Caki2 (cell line): ENCODE measurements around the gene FZD1. TPM values are rescaled to one million over a fixed set of nuclear protein-coding genes. Genes with fewer than 3 reads are reported as not detected.
"Not testable (repeated sequence)": the region's sequence is repeated elsewhere in the genome, so short reads cannot be mapped to it uniquely, and the experiment has no call there.

ENCODE experiments used
- DNase-seq: peaks from one replicate; pipeline ENCODE4 v3.0.0-alpha.2; 2015; ENCODE audit warnings: low read depth
- in situ Hi-C: cut with HindIII; loops from 2 replicates; pipeline ENCODE4 v1.10.0; 2016; ENCODE audit warnings: low sequenced_read_pairs, low pct_unique_long_range_greater_than_20kb, mixed read lengths
- total RNA-seq: library from RNA; depleted of rRNA; stranded (reverse); fragments of >200 nt; shearing (Covaris generic); gene quantifications from 2 replicates; pipeline ENCODE4 v1.2.3, GENCODE V29; 2014; ENCODE audit warnings: low replicate concordance

Gene FZD1
- total RNA-seq, 1 experiment from 2014 or later: 5.2 TPM

DNA sequence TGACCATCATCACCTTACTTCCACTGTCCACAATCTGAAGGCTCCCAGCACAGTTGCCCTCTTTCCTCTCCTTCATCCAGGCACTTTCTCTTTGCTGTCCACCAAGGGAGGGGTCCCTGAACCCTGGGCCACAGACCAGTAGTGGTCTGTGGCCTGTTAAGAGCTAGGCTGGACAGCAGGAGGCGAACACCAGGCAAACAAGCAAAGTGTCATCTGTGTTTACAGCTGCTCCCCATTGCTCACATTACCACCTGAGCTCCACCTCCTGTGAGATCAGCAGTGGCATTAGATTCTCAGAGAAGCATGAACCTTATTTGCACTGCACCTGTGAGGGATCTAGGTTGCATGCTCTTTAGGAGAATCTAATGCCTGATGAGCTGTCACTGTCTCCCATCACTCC is 27.7 kb downstream of the FZD1 start:
- no peak for DNase-seq
- in situ Hi-C loops: no loop called here

DNA sequence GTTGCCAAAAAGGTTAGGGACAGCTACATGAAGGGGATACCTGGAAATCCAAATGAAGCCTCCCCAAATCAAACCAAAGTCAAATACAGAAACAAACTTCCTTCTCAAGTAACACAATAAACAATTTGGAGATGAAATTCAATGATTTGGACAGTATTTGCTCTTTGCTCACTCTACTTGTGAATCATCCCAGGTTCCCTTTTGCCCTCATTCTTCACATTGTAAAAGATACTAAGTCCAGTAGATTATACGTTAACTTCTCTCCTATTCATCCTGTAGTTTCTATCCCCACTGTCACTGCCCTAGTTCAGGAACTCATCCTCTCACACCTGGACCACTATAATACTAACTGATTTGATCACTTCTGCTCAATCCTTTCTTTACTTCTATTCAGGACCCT is 28.3 kb downstream of the FZD1 start:
- in situ Hi-C loops: no loop called here

DNA sequence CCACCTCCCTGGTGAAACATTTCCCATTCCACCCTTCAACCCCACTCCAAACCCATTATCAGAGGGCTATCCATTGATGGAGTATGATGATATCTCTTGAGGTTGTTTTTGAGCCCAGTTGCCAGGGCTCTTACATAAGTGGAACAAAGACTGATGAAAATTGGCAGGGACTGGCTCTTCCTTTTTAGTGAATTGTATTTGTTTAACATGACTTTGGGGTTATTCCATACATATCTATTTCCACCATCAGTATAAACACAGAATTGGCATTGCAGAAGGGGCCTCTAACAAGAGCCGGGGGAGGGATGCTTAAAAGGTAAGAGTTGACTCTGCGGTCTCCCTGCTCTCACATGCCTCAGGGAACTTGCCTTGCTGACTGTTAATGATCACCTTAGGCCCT is 28.9 kb downstream of the FZD1 start:
- no peak for DNase-seq
- in situ Hi-C loops: no loop called here

More for the DNA sequence above, 28.3 kb downstream of the FZD1 start:
- DNase-seq: no peak

DNA sequence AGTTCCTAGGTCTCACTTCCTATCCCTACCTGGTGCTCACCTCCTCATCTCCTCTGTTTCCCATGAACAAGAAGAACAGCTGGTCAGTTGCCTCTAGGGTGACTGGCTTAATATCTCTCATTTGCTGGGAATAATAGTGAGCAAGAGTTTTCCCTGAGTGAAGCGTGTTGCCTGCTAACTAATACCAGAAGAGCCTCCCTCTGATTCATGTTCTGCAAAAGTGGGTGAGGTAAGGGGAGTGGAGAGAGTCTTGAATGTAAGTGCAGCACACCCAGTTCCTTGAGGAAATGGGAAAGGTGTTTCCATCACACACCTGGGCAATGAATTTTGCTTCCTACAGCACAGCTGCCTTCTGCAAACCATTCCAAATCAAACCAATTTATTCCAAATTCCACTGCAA is 29.6 kb downstream of the FZD1 start:
- no peak for DNase-seq
- in situ Hi-C loops: no loop called here

DNA sequence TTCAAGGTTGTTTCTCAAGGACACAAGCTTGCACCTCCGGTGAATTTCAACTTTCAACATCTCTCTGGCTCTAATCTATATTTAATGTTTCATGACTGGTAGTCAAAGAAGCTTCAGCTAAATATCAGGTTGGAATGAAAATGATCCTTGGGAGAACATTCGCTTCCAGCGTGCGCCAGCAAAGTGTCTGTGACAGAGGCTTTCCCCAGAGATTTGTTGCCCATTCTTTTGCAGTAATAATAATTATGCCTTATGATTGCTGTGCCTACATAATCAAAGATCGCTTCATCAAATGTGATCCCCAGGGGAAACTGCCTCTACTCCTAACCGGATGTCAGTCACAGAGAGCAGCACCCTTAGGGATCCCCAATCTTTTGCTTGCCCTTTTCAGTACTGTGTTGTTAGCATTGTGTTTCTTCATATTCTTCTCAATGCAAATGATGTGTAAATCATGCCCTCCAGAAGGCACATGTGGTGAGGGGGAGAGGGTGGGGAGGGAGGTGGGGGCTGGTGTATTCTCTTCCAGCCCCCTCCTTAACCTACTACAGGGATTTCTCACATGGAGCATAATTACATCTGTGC is 30.5 kb downstream of the FZD1 start:
- in situ Hi-C loops: no loop called here
- no peak for DNase-seq

GRCh38 chr7:91295576-91295975 is 31.3 kb downstream of the FZD1 start:
- in situ Hi-C loops: no loop called here
- no peak for DNase-seq

GRCh38 chr7:91297939-91298338 is 33.7 kb downstream of the FZD1 start:
- DNase-seq: no peak
- in situ Hi-C loops: no loop called here

GRCh38 chr7:91299952-91300775 is 35.9 kb downstream of the FZD1 start:
- DNase-seq: no peak
- in situ Hi-C loops: no loop called here

- no peak for DNase-seq
- in situ Hi-C loops: no loop called here
Observed at GRCh38 chr7:91302794-91303193, 38.6 kb downstream of the FZD1 start.

DNA sequence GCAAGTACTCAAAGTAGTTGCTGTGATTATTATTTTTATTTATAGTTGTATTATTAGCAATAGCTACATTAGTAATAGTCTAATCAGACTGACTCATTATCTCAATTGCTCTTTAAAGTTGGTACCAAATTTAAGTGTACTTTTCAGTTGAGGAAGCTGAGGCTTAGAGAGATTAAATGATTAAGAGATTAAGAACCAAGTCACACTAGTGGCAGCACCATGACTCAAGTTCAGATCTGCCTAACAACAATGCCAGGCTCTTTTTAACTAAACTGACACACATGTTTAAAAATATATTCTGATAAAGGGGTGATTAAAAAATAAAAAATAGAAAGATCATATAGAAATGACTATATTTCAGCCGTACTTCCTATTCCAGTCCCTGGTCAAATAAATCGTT is 42.0 kb downstream of the FZD1 start:
- in situ Hi-C loops: no loop called here
- no peak for DNase-seq

DNA sequence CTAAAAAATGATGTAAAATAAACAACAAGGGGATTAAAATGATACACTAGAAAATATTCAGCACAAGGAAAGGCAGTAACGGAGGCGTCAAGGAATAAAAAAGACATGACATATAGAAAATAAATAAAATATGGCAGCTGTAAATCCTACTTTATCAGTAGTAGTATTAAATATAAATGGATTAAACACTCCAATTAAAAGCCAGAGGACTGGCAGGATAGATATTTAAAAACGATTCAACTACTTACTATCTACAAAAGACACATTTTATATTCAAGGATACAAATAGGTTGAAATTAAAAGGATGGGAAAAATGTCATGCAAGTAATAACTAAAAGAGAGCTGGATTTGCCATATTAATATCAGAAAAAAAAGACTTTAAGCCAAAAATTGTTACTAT is 43.2 kb downstream of the FZD1 start:
- no peak for DNase-seq
- in situ Hi-C loops: no loop called here

DNA sequence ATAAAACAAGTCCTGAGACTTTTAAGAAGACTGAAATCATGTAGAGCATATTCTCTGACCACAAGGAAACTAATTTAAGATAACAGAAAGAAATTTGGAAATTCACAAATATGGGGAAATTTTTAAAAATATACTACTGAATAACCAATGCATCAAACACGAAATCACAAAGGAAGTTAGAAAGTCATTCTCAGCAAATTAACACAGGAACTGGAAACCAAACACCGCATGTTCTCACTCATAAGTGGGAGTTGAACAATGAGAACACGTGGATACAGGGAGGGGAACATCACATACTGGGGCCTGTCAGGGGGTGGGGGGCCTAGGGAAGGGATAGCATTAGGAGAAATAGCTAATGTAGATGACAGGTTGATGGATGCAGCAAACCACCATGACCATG is 44.0 kb downstream of the FZD1 start:
- in situ Hi-C loops, DNase-seq: not testable (repeated sequence)

- in situ Hi-C loops: no loop called here
- no peak for DNase-seq
Observed at GRCh38 chr7:91310830-91311460, 46.7 kb downstream of the FZD1 start.

DNA sequence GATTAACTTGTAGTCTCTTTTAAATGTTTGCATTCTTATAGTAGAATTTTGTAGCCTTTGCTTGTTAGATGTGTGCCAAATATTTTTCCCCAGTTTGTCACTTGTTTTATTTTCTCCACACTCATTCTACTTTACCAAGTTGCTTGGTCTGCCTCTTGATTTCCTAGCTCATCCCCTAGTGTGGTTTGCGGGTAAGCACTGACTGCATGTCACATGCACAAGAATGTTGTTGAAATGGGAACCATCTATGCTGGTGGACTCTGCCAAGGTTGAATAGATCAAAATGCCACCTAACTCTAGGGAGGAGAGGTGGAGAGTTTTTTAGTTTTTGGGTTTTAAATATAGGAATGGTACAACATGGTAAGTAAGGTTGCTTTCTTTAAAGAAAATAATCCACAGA is 47.6 kb downstream of the FZD1 start:
- DNase-seq: no peak
- in situ Hi-C loops: no loop called here

- DNase-seq: no peak
- in situ Hi-C loops: no loop called here
Observed at GRCh38 chr7:91313113-91313512, 48.9 kb downstream of the FZD1 start.

DNA sequence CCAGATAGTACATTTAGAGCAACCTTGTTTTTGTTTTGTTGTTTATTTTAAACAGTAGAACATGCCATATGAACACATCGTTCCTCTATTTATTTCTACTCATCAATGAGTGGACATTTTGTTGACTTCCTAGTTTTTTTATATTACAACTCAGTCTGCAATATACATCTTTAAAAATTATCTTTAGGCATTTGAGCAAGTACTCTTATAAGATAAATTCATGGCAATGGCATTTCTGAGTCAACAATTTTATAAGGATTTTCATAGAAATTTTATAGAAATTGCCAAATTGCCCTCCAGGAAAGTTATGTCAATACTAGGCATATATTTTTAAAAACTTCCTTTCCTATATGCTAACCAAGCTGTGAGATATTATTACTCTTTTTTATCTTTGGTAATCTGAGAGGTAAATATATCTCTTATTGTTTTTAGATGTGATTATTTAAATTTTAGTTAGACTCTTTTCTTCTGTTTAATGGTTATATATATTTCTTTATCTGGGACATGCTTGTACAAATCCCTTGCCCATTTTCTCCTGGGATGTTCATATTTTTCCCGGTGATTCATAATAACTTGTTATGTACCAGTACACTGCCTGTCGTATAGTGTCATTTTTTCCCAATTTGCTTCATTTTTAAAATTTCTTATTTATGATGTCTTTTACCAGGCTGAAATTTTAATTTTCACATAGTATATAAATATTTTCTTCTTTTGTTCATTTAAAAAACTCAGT is 50.5 kb downstream of the FZD1 start:
- in situ Hi-C loops: no loop called here
- DNase-seq: no peak

DNA sequence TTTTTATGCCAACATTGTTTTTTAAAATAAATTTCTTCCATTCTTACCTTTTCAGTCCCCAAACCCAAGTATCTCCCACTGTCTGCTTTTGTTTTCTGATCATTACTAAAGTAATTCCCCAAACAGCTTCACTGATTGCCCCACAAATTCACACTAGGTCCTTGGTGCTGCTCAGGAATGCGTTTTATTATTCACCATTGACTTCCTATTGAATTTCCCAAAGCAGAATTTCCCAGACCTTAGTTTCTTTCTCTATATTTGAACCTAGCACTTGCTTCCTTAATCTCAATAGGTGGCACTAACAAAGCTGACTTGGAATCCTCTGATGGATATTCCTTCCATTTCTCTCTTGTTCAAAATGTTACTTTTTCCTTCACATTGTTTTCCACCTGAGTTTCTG is 52.2 kb downstream of the FZD1 start:
- in situ Hi-C loops: no loop called here
- no peak for DNase-seq

GRCh38 chr7:91319351-91319750 is 55.1 kb downstream of the FZD1 start:
- DNase-seq: no peak
- in situ Hi-C loops: no loop called here
